A549 treated with GW870086 at 1 μM for 4 hours (cell line): Measurements from ENCODE around the gene EML5. TPM values are rescaled to one million over a fixed set of nuclear protein-coding genes. Genes with fewer than 3 reads are reported as not detected.

ENCODE experiments used
- total RNA-seq: library from RNA; stranded (reverse); fragments of 200-300 nt; extraction: Qiagen RNA extraction; gene quantifications from 5 replicates; pipeline ENCODE4 v1.2.3, GENCODE V29; 2022; ENCODE audit warnings: low read depth

The EML5 gene
- 0.38 to 0.59 TPM (median 0.53 TPM) in 5 replicates for total RNA-seq

DNA sequence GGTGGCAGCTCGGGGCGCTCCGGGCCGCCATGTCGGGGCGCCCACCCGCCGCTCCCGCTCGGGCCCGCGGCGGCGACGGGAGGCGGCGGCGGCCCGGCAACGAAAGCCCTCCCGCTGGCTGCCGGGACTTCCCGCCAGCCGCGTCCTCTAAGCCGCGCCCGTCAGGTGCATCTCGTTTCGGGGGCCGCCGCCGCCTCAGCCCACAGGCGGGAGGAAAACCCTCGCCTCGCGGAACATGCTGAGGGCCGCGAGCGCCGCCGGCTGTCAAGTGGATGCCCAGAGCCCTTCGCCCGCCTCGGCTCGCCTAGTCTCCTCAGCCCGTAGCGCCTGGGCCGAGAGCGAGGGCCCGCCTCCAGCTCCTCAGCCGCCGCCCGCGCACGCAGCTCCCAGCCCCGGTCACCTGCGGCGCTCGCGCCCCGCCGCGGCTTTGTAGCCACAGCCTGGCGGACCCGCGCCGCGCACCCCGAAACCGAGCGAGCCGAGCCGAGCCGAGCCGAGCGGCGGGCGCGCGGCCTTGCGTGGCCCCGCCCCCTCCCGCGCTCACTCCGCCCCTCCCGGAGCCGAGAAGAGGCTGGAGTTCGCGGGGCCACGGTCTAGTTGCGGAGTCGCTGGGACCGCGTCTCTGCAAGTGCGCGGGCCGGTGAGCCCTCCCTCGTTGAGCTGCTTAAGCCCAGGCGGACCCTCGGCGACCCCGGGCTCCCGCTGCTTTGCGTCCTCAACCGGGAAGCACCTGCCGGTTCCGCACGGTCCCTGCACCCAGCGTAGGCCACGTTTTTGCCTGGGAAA lies at the start of gene EML5:
Gene EML5, minus strand, starts transcription at position 481 of the 786 bp plus-strand sequence. Its CDS starts 450 bp downstream, at position 31.

DNA sequence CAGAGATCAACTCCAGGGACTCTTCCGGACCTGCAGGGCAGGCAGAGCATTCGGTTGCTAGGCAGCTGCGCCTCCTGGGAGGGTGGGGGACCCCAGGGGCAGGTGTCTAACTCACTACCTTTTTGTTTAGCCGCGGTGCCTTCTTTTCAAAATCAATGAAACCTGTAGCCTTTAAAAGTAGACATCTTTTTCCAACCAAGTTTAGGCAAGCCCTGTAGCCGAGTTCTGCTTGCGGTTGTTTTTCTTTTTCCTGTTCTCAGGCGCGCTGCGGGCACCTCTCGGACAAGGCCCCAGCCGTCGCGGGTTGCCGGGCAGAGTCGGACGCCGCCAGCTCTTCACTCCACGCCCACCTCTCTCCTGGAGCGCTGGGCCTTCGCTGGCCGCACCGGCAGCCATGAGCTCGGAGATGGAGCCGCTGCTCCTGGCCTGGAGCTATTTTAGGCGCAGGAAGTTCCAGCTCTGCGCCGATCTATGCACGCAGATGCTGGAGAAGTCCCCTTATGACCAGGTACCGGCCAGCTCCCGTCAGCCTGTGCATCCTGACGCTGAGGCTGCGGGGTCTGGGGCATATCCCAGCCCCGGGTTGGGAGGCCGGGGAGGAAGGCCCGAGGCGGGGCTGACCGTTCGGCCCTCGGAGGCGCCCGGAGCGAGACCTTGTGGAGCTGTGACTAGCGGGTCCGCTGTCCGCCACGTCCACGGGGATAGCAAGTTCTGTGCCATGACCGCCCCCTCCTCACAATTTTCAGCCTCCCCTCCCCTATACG lies 31.7 kb upstream of the EML5 start, which contains the start of gene TTC8:
Gene TTC8, plus strand, starts transcription at position 338 of the 764 bp plus-strand sequence. Its CDS starts 57 bp downstream, at position 395.

DNA sequence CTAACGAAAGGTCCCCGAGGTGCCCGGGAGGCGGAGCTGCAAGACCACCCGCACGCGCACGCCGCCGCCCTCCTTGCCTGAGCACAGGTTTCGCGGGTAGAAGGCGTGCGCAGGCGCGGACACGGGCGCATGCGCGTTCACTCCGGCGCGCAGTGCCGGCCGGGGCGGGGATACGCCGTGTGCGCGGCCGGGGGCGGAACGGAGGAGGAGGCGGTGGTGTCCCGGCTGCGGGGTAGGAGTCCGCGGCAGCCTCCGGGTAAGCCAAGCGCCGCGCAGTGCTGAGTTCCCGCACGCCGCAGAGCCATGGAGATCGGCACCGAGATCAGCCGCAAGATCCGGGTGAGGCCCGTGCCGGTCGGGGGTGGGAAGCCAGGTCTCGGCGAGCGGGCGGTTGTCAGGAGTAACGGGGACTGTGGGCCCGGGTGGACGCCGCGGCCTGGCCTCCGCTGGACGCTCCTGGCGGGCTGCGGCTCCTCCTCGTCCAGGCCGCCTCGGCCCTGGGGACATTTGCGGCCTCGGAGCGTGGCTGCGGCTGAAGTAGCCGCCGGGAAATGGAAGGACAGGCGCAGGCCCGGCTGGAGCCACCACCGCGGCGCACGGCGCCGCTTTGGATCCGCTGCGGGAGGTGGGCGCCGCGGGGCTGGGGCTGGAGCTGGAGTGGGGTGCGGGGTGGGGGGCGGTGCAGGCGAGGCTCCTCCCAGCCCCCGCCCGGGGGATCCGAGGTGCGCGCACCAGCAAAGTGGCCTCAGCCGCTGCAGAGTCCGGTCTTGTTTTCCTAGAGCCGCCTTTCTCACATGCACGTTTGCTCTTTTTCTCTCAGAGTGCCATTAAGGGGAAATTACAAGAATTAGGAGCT lies 229.7 kb downstream of the EML5 start, which contains the start of gene ZC3H14:
Gene ZC3H14, plus strand, starts transcription at position 207 of the 856 bp plus-strand sequence. Its CDS starts 97 bp downstream, at position 304.

Other genes with a start within 250 kb of the EML5 start
- gene PTPN21, start 237.9 kb downstream of the EML5 start, total RNA-seq: 6.4 to 8.5 TPM (median 7.9 TPM) in 5 replicates
- 59.0 to 67.5 TPM (median 66.3 TPM) in 5 replicates for gene ZC3H14, start 229.9 kb downstream of the EML5 start, total RNA-seq
- gene TTC8, start 31.7 kb upstream of the EML5 start, total RNA-seq: 35.5 to 41.0 TPM (median 38.4 TPM) in 5 replicates